ENCODE data around the gene SIGLEC11. TPM values are rescaled to one million over a fixed set of nuclear protein-coding genes. Genes with fewer than 3 reads are reported as not detected.

Gene SIGLEC11
- total and polyA plus RNA-seq, 2 donors (not counting 3 experiments of a cell fraction or from before 2014, with no cell fraction given), result not detected

- H3K4me1 ChIP-seq (ENCODE audit: control insufficient read depth, extremely low read depth, insufficient read depth, low read length), result no peaks in the 10 kb centered on the region
- H3K79me2 ChIP-seq (ENCODE audit: control insufficient read depth, insufficient read depth, low read length), result no peaks in the 10 kb centered on the region
- no peak overlapping the region for H3K4me2 ChIP-seq (ENCODE audit: insufficient read depth, low read length)
- H3K27me3 ChIP-seq (ENCODE audit: control insufficient read depth in 2 of 2, insufficient read depth in 2 of 2, low read length in 2 of 2), result no peaks in the 10 kb centered on the region
- FAIRE-seq, result no peak
- H4K20me1 ChIP-seq (replicated peaks; ENCODE audit: control insufficient read depth, extremely low read depth, insufficient read depth, low read length), result no peaks in the 10 kb centered on the region
- intact Hi-C loops (cut with micrococcal nuclease), result no loop called here
- H3K4me3 ChIP-seq (replicated peaks in 1 of 3; ENCODE audit: insufficient read depth in 1 of 3, low read depth in 1 of 3, low read length in 3 of 3), result no peak overlapping the region
- CTCF ChIA-PET, result interaction anchor here (0.9 to 1.7 kb wide), 3 partner anchors 10 to 39 kb away, joined by 3 to 7 read pairs (median 3); no protein-coding TSS in a partner anchor
- DNase-seq (ENCODE audit: low read depth, low spot score), result no peak
- POLR2A ChIA-PET, result no interaction called here
- H3K9me3 ChIP-seq (replicated peaks; ENCODE audit: control insufficient read depth, insufficient read depth, low read length), result no peaks in the 10 kb centered on the region
- BruUV-seq (replicated peaks), result no TSS peak
- no peaks in the 10 kb centered on the region for H3K9me1 ChIP-seq (replicated peaks; ENCODE audit: control insufficient read depth, extremely low read depth, insufficient read depth, low read length)
- no peak overlapping the region for H2AFZ ChIP-seq (ENCODE audit: low read depth, low read length)
- no peaks in the 10 kb centered on the region for H3K36me3 ChIP-seq (ENCODE audit: control insufficient read depth in 2 of 2, extremely low read depth in 1 of 2, insufficient read depth in 2 of 2, low read length in 2 of 2)
- dilution Hi-C loops (cut with MboI; ENCODE audit: extremely low pct_ligation_motif_present, low sequenced_read_pairs), result no loop called here
- TF ChIP-seq CTCF (IDR thresholded peaks at IDR 0.05; ENCODE audit: extremely low read depth in 1 of 2, insufficient read depth in 1 of 2, low read depth in 1 of 2, low read length in 2 of 2) (no peak), JUN (IDR thresholded peaks at IDR 0.05; ENCODE audit: borderline replicate concordance, insufficient read depth, insufficient read length, low read depth) (no peak), MAX (IDR thresholded peaks at IDR 0.05; ENCODE audit: insufficient read depth, insufficient read length) (no peak), GATA2 (IDR thresholded peaks at IDR 0.05; ENCODE audit: insufficient read depth, insufficient read length, low read depth, low read length) (no peak)
- H3K27ac ChIP-seq (ENCODE audit: insufficient read depth, low read depth, low read length), result no peak overlapping the region
- no peak overlapping the region for H3K9ac ChIP-seq (replicated peaks; ENCODE audit: extremely low read depth, insufficient read depth, low read length)
These were observed 16.1 kb upstream of the SIGLEC11 start for GRCh38 chr19:49977076-49977475.

GRCh38 chr19:49976496-49976895, 15.5 kb upstream of the SIGLEC11 start:
- CTCF ChIA-PET, result interaction anchor here (1.0 kb wide), 1 partner anchor 11 kb away, joined by 3 read pairs; no protein-coding TSS in a partner anchor
- Histone ChIP-seq H3K9me1 (replicated peaks; ENCODE audit: control insufficient read depth, extremely low read depth, insufficient read depth, low read length) (no peaks in the 10 kb centered on the region), H3K79me2 (ENCODE audit: control insufficient read depth, insufficient read depth, low read length) (no peaks in the 10 kb centered on the region), H3K4me2 (ENCODE audit: insufficient read depth, low read length) (no peak overlapping the region), H4K20me1 (replicated peaks; ENCODE audit: control insufficient read depth, extremely low read depth, insufficient read depth, low read length) (no peaks in the 10 kb centered on the region), H3K9ac (replicated peaks; ENCODE audit: extremely low read depth, insufficient read depth, low read length) (no peak overlapping the region), H2AFZ (ENCODE audit: low read depth, low read length) (no peak overlapping the region), H3K27me3 (ENCODE audit: control insufficient read depth in 2 of 2, insufficient read depth in 2 of 2, low read length in 2 of 2) (no peaks in the 10 kb centered on the region), H3K27ac (ENCODE audit: insufficient read depth, low read depth, low read length) (no peak overlapping the region), H3K4me1 (ENCODE audit: control insufficient read depth, extremely low read depth, insufficient read depth, low read length) (no peaks in the 10 kb centered on the region), H3K36me3 (ENCODE audit: control insufficient read depth in 2 of 2, extremely low read depth in 1 of 2, insufficient read depth in 2 of 2, low read length in 2 of 2) (no peaks in the 10 kb centered on the region), H3K9me3 (replicated peaks; ENCODE audit: control insufficient read depth, insufficient read depth, low read length) (no peaks in the 10 kb centered on the region), H3K4me3 (replicated peaks in 1 of 3; ENCODE audit: insufficient read depth in 1 of 3, low read depth in 1 of 3, low read length in 3 of 3) (no peak overlapping the region)
- no peak for TF ChIP-seq JUN (IDR thresholded peaks at IDR 0.05; ENCODE audit: borderline replicate concordance, insufficient read depth, insufficient read length, low read depth)
- TF ChIP-seq GATA2 (IDR thresholded peaks at IDR 0.05; ENCODE audit: insufficient read depth, insufficient read length, low read depth, low read length), result no peak
- no peak for TF ChIP-seq POLR2A (IDR thresholded peaks at IDR 0.05; ENCODE audit: low read depth, low read length)
- TF ChIP-seq POLR2AphosphoS5 (IDR thresholded peaks at IDR 0.05; ENCODE audit: insufficient read depth, low read depth, low read length), result no peak
- no peak for TF ChIP-seq EZH2 (IDR thresholded peaks at IDR 0.05; ENCODE audit: borderline replicate concordance, low read depth, low read length, severe bottlenecking)
- no peak for TF ChIP-seq CTCF (IDR thresholded peaks at IDR 0.05; ENCODE audit: extremely low read depth in 1 of 2, insufficient read depth in 1 of 2, low read depth in 1 of 2, low read length in 2 of 2)
- no peak for TF ChIP-seq MYC (IDR thresholded peaks at IDR 0.05; ENCODE audit: low read depth, low read length)
- no peak for TF ChIP-seq FOS (IDR thresholded peaks at IDR 0.05; ENCODE audit: borderline replicate concordance, insufficient read depth, low read length)
- DNase-seq (ENCODE audit: low read depth, low spot score) (no peak), FAIRE-seq (no peak)
- dilution Hi-C loops (cut with MboI; ENCODE audit: extremely low pct_ligation_motif_present, low sequenced_read_pairs), result no loop called here
- POLR2A ChIA-PET, result no interaction called here
- intact Hi-C loops (cut with micrococcal nuclease), result no loop called here
- BruUV-seq (replicated peaks), result no TSS peak

Data from endothelial cell of umbilical vein (primary cell).